Hematopoietic multipotent progenitor cell treated with erythropoietin and hydrocortisone succinate and interleukin-3 and kit ligand, for 6 days (in vitro differentiated cells): Measurements from ENCODE around the gene CXCL12.

Source experiments
- DNase-seq: peaks from one replicate; pipeline ENCODE4 v3.0.0-alpha.2; 2015

The CXCL12 gene

GRCh38 chr10:44330431-44330830 is 54.5 kb downstream of the CXCL12 start:
- DNase-seq, result no peak

- DNase-seq, result no peak
These were observed 57.4 kb downstream of the CXCL12 start for GRCh38 chr10:44327461-44327860.
